Gastrocnemius medialis (tissue), 4 donors: ENCODE measurements around the gene PLXNA2.

ENCODE experiments used
- POLR2A ChIP-seq, 2 donors: fragments of 450-650 bp; IDR thresholded peaks; one replicate each; pipeline ENCODE4 v1.6.1; 2017; ENCODE audit warnings: antibody characterized with exemption in 2 of 2, mild to moderate bottlenecking in 2 of 2, moderate library complexity in 2 of 2
- TF ChIP-seq, protein P1 (sequence below), 5 experiments: fragments of 450-650 bp in 3 of 5; fragments of 200-600 bp in 2 of 5; sonication (generic) in 2 of 5; IDR thresholded peaks in 4 of 5; conservative IDR thresholded peaks in 1 of 5; 1 replicate in 4 of 5; 2 replicates in 1 of 5; pipeline ENCODE4 v1.5.1; 2016 to 2019; ENCODE audit warnings: antibody characterized with exemption in 5 of 5, mild to moderate bottlenecking in 3 of 5, moderate library complexity in 3 of 5

DNA sequence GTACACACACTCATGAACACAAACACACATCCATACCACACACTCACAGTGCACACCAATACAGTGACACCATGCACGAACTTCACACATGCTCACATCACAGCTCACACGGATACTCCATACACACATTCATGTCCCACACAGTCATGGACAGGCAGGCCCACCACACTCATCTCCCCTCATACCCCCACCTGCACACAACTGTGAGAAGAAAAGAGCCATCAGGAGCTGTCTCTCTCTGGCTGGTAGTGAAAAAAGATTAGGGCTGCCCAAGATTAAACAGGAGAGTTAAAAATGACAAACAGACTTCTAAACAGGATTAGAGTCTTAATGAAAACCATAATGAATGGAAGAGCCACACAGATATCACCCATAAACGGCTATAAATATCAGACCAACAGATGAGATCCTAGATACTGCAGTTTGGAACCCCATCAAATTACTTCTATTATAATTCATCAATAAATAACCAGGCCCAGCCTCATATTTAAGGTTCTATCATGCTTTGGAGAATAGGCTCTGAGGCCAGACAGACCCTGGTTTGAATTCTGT is 122.3 kb downstream of the PLXNA2 start:
- TF ChIP-seq, protein P1, sequence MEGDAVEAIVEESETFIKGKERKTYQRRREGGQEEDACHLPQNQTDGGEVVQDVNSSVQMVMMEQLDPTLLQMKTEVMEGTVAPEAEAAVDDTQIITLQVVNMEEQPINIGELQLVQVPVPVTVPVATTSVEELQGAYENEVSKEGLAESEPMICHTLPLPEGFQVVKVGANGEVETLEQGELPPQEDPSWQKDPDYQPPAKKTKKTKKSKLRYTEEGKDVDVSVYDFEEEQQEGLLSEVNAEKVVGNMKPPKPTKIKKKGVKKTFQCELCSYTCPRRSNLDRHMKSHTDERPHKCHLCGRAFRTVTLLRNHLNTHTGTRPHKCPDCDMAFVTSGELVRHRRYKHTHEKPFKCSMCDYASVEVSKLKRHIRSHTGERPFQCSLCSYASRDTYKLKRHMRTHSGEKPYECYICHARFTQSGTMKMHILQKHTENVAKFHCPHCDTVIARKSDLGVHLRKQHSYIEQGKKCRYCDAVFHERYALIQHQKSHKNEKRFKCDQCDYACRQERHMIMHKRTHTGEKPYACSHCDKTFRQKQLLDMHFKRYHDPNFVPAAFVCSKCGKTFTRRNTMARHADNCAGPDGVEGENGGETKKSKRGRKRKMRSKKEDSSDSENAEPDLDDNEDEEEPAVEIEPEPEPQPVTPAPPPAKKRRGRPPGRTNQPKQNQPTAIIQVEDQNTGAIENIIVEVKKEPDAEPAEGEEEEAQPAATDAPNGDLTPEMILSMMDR (IDR thresholded peaks at IDR 0.05 in 4 of 5, conservative IDR thresholded peaks at IDR 0.05 in 1 of 5): no peak
- no peak for TF ChIP-seq POLR2A (IDR thresholded peaks at IDR 0.05)
